Endothelial cell of umbilical vein (primary cell): ENCODE measurements around the gene RTEL1.

Experiments used
- CTCF ChIP-seq, 2 donors: IDR thresholded peaks; 1 replicate in 1 of 2; 2 replicates in 1 of 2; pipeline ENCODE4 v1.5.1; 2011; ENCODE audit warnings: low read length in 2 of 2, mild to moderate bottlenecking in 2 of 2, moderate library complexity in 2 of 2, control low read depth in 1 of 2, inconsistent platforms in 1 of 2, low read depth in 1 of 2; ENCODE audit not compliant: insufficient read depth in 1 of 2; ENCODE audit errors: extremely low read depth in 1 of 2
- EZH2 ChIP-seq: IDR thresholded peaks from 2 replicates; pipeline ENCODE4 v1.6.1; 2012; ENCODE audit warnings: borderline replicate concordance, low read depth, mild to moderate bottlenecking, moderate library complexity, low read length, inconsistent platforms; ENCODE audit not compliant: severe bottlenecking
- FOS ChIP-seq: IDR thresholded peaks from 2 replicates; pipeline ENCODE4 v1.6.1; 2011; ENCODE audit warnings: mild to moderate bottlenecking, low read length, moderate library complexity, borderline replicate concordance; ENCODE audit not compliant: insufficient read depth
- GATA2 ChIP-seq: IDR thresholded peaks from 2 replicates; pipeline ENCODE4 v1.7.0; 2011; ENCODE audit warnings: low read depth, mild to moderate bottlenecking, moderate library complexity, mixed read lengths, low read length; ENCODE audit not compliant: insufficient read length, insufficient read depth
- JUN ChIP-seq: IDR thresholded peaks from 2 replicates; pipeline ENCODE4 v1.6.1; 2011; ENCODE audit warnings: borderline replicate concordance, low read depth; ENCODE audit not compliant: insufficient read length, insufficient read depth
- MAX ChIP-seq: IDR thresholded peaks from 2 replicates; pipeline ENCODE4 v1.6.1; 2011; ENCODE audit not compliant: insufficient read depth, insufficient read length
- MYC ChIP-seq: IDR thresholded peaks from one replicate; pipeline ENCODE4 v1.6.1; 2011; ENCODE audit warnings: mild to moderate bottlenecking, low read depth, low read length
- POLR2A ChIP-seq: IDR thresholded peaks from 2 replicates; pipeline ENCODE4 v1.6.1; 2012; ENCODE audit warnings: low read depth, mild to moderate bottlenecking, control low read depth, low read length
- POLR2AphosphoS5 ChIP-seq: IDR thresholded peaks from 2 replicates; pipeline ENCODE4 v1.6.1; 2012; ENCODE audit warnings: low read depth, mild to moderate bottlenecking, control low read depth, low read length, moderate library complexity; ENCODE audit not compliant: insufficient read depth

GRCh38 chr20:63641146-63641791 lies 16.8 kb upstream of the RTEL1 start:
- TF ChIP-seq CTCF (IDR thresholded peaks at IDR 0.05; ENCODE audit: extremely low read depth in 1 of 2, insufficient read depth in 1 of 2, low read depth in 1 of 2, low read length in 2 of 2) (no peak), FOS (no peak), EZH2 (no peak), POLR2A (no peak), JUN (no peak), POLR2AphosphoS5 (no peak), MAX (no peak), GATA2 (no peak), MYC (no peak)
